Liver (tissue), 9 donors: ENCODE measurements around the gene MYOF. TPM values are rescaled to one million over a fixed set of nuclear protein-coding genes. Genes with fewer than 3 reads are reported as not detected.

Experiments
- DNase-seq: peaks from one replicate; pipeline ENCODE4 v3.0.0-alpha.2; 2017; ENCODE audit warnings: low spot score
- H3K27ac ChIP-seq, 2 donors: one replicate each; pipeline ENCODE4 v1.7.0; 2013; ENCODE audit warnings: inconsistent platforms in 2 of 2, low read length in 2 of 2, control low read depth in 1 of 2, low read depth in 1 of 2, mild to moderate bottlenecking in 1 of 2
- H3K27me3 ChIP-seq, 4 donors: one replicate each; pipeline versions ENCODE4 v1.6.1 to v1.7.0; 2013; ENCODE audit warnings: low read length in 3 of 4, inconsistent platforms in 1 of 4, mild to moderate bottlenecking in 1 of 4, moderate library complexity in 1 of 4; ENCODE audit not compliant: control insufficient read depth in 4 of 4, insufficient read depth in 4 of 4
- H3K36me3 ChIP-seq, 4 donors: one replicate each; pipeline versions ENCODE4 v1.6.1 to v1.7.0; 2013; ENCODE audit warnings: low read length in 3 of 4, mild to moderate bottlenecking in 3 of 4, low read depth in 1 of 4, moderate library complexity in 1 of 4; ENCODE audit not compliant: control insufficient read depth in 4 of 4, insufficient read depth in 3 of 4
- H3K4me1 ChIP-seq, 4 donors: one replicate each; pipeline versions ENCODE4 v1.6.1 to v1.7.0; 2013; ENCODE audit warnings: low read length in 3 of 4, mild to moderate bottlenecking in 3 of 4, moderate library complexity in 1 of 4; ENCODE audit not compliant: control insufficient read depth in 4 of 4, insufficient read depth in 4 of 4
- H3K4me3 ChIP-seq, 3 donors: one replicate each; pipeline versions ENCODE4 v1.6.1 to v1.7.0; 2013; ENCODE audit warnings: low read length in 3 of 3, control low read depth in 1 of 3, low read depth in 1 of 3, mild to moderate bottlenecking in 1 of 3
- H3K9ac ChIP-seq, 2 donors: one replicate each; pipeline ENCODE4 v1.7.0; 2013; ENCODE audit warnings: low read length in 2 of 2, mild to moderate bottlenecking in 2 of 2, moderate library complexity in 2 of 2, control low read depth in 1 of 2, low read depth in 1 of 2
- H3K9me3 ChIP-seq, 4 donors: one replicate each; pipeline versions ENCODE4 v1.6.1 to v1.7.0; 2013; ENCODE audit warnings: low read length in 3 of 4; ENCODE audit not compliant: control insufficient read depth in 4 of 4
- ATF3 ChIP-seq: IDR thresholded peaks from 2 replicates; pipeline ENCODE4 v1.6.1; 2016; ENCODE audit warnings: antibody characterized with exemption
- CTCF ChIP-seq: fragments of 150-350 bp; IDR thresholded peaks from 2 replicates; pipeline ENCODE4 v1.5.1; 2017; ENCODE audit warnings: improper control_type of control experiment, low read depth, low read length; ENCODE audit not compliant: missing input control
- EGR1 ChIP-seq, 2 donors: IDR thresholded peaks; 2 replicates each; pipeline ENCODE4 v1.6.1; 2016 to 2018; ENCODE audit warnings: antibody characterized with exemption in 2 of 2, low read depth in 2 of 2
- FOXA2 ChIP-seq: IDR thresholded peaks from 2 replicates; pipeline ENCODE4 v1.6.1; 2016; ENCODE audit warnings: antibody characterized with exemption
- GABPA ChIP-seq, 2 donors: IDR thresholded peaks in 1 of 2; conservative IDR thresholded peaks in 1 of 2; 2 replicates each; pipeline ENCODE4 v1.6.1; 2016; ENCODE audit warnings: antibody characterized with exemption in 2 of 2, mild to moderate bottlenecking in 1 of 2, moderate library complexity in 1 of 2
- HNF4A ChIP-seq, 2 donors: conservative IDR thresholded peaks; 2 replicates each; pipeline ENCODE4 v1.6.1; 2016; ENCODE audit warnings: antibody characterized with exemption in 2 of 2, mild to moderate bottlenecking in 2 of 2
- HNF4G ChIP-seq: IDR thresholded peaks from 2 replicates; pipeline ENCODE4 v1.6.1; 2016; ENCODE audit warnings: antibody characterized with exemption
- NR2F2 ChIP-seq: IDR thresholded peaks from 2 replicates; pipeline ENCODE4 v1.6.1; 2016; ENCODE audit warnings: antibody characterized with exemption
- RAD21 ChIP-seq, 2 donors: IDR thresholded peaks; 2 replicates each; pipeline ENCODE4 v1.6.1; 2016; ENCODE audit warnings: antibody characterized with exemption in 2 of 2, mild to moderate bottlenecking in 2 of 2
- REST ChIP-seq: IDR thresholded peaks from 2 replicates; pipeline ENCODE4 v1.6.1; 2016; ENCODE audit warnings: antibody characterized with exemption, mild to moderate bottlenecking
- SP1 ChIP-seq: IDR thresholded peaks from 2 replicates; pipeline ENCODE4 v1.6.1; 2018; ENCODE audit warnings: antibody characterized with exemption, mild to moderate bottlenecking
- TAF1 ChIP-seq: conservative IDR thresholded peaks from 2 replicates; pipeline ENCODE4 v1.6.1; 2016; ENCODE audit warnings: antibody characterized with exemption, mild to moderate bottlenecking
- YY1 ChIP-seq: IDR thresholded peaks from 2 replicates; pipeline ENCODE4 v1.6.1; 2016; ENCODE audit warnings: antibody characterized with exemption, mild to moderate bottlenecking
- WGBS: extraction: QIAGEN DNeasy Blood & Tissue Kit; methylation state at CpG from one replicate; pipeline ENCODE4 v1.1.7; 2013; 5-methylcytosine and 5-hydroxymethylcytosine counted together
- polyA plus RNA-seq, 2 donors: library from polyadenylated mRNA; stranded (reverse) in 1 of 2; unstranded in 1 of 2; fragments of 200-250 nt in 1 of 2; fragments of >200 nt in 1 of 2; fragmentation: Nextera tagmentation in 1 of 2; extraction: Ambion mirVana in 1 of 2; gene quantifications; one replicate each; pipeline versions ENCODE4 v1.2.1 to v1.2.3, GENCODE V29; 2013 to 2015
- total RNA-seq, 2 donors: library from RNA; depleted of rRNA; stranded (reverse); fragments of >200 nt; gene quantifications; one replicate each; pipeline ENCODE4 v1.2.3, GENCODE V29; 2014
- donor health status: healthy.
- donor health status: healthy.
- donor health status: healthy.
- donor health status: healthy.
- donor health status: healthy.

Gene MYOF
- total and polyA plus RNA-seq, 4 donors, result 0.89 to 5.7 (median 3.2) TPM

GRCh38 chr10:93461109-93461806 is 20.9 kb downstream of the MYOF start:
- Histone ChIP-seq H3K36me3 (no peaks in the 10 kb centered on the region), H3K27ac (no peak overlapping the region), H3K27me3 (no peaks in the 10 kb centered on the region), H3K9me3 (no peaks in the 10 kb centered on the region), H3K4me3 (no peak overlapping the region), H3K9ac (no peak overlapping the region), H3K4me1 (peaks cover 0 to 10% (median 4%) of the 10 kb centered on the region in 4 donors)
- no peak for DNase-seq
- WGBS, result 82% methylated on average over 4 of the region's 4 CpGs
- TF ChIP-seq YY1 (no peak), SP1 (no peak), CTCF (no peak), FOXA2 (no peak), ATF3 (no peak), GABPA (IDR thresholded peaks at IDR 0.05 in 1 of 2, conservative IDR thresholded peaks at IDR 0.05 in 1 of 2) (no peak), TAF1 (no peak), NR2F2 (no peak), EGR1 (IDR thresholded peaks at IDR 0.05; ENCODE audit: low read depth in 2 of 2) (no peak), RAD21 (IDR thresholded peaks at IDR 0.05) (no peak)

GRCh38 chr10:93459466-93459865 is 22.7 kb downstream of the MYOF start:
- TF ChIP-seq ATF3 (no peak), EGR1 (IDR thresholded peaks at IDR 0.05; ENCODE audit: low read depth in 2 of 2) (no peak), SP1 (no peak), HNF4G (no peak), TAF1 (no peak), CTCF (no peak), HNF4A (conservative IDR thresholded peaks at IDR 0.05) (no peak), REST (no peak), FOXA2 (no peak)
- Histone ChIP-seq H3K4me1 (peaks cover 0 to 5% (median 2%) of the 10 kb centered on the region in 4 donors), H3K4me3 (no peak overlapping the region), H3K9ac (no peak overlapping the region), H3K27ac (no peak overlapping the region), H3K27me3 (no peaks in the 10 kb centered on the region), H3K36me3 (no peaks in the 10 kb centered on the region), H3K9me3 (no peaks in the 10 kb centered on the region)
- DNase-seq, result no peak
- WGBS, result 59% methylated on average over 3 of the region's 3 CpGs
